ENCODE measurements around the gene EPHA2.

- TF ChIP-seq PATZ1 (CRISPR knock-in tag; IDR thresholded peaks at IDR 0.05; ENCODE audit: borderline replicate concordance) (no peak), ZFP30 (CRISPR knock-in tag; IDR thresholded peaks at IDR 0.05) (no peak), ZFP3 (CRISPR knock-in tag; IDR thresholded peaks at IDR 0.05) (no peak), ARNTL (CRISPR knock-in tag; IDR thresholded peaks at IDR 0.05; ENCODE audit: borderline replicate concordance, low read depth) (no peak)
Observed at GRCh38 chr1:16094453-16095158, 61.3 kb downstream of the EPHA2 start.

All from SK-N-SH treated with all-trans-retinoic acid at 6 μM for 48 hours (cell line).